Activated T-helper 1 cell treated with anti-CD3 and anti-CD28 coated beads, Interleukin-12 subunit alpha, Interleukin-12 subunit beta, Interleukin-2, Interleukin-4 antibody, amounts not matched to agents 30 ng/mL and 10 ng/mL and 1 ng/mL, durations not matched to agents 14 hours and 24 hours and 36 hours (primary cell): ENCODE data around the gene PFDN1. TPM values are rescaled to one million over a fixed set of nuclear protein-coding genes. Genes with fewer than 3 reads are reported as not detected.
A peak's percentile ranks its signal among the peaks of the same experiment; 100 is the strongest.

Experiments used
- DNase-seq: peaks from one replicate; pipeline ENCODE4 v3.0.0; 2021; ENCODE audit warnings: low spot score
- H3K27ac Mint-ChIP-seq: one replicate; pipeline ENCODE4 v1.8.0; 2021; ENCODE audit warnings: mild to moderate bottlenecking, mixed read lengths
- H3K27me3 Mint-ChIP-seq: one replicate; pipeline ENCODE4 v1.8.0; 2022; ENCODE audit warnings: mild to moderate bottlenecking, moderate library complexity, mixed read lengths; ENCODE audit not compliant: insufficient read depth
- H3K36me3 Mint-ChIP-seq: one replicate; pipeline ENCODE4 v1.8.0; 2021; ENCODE audit warnings: low read depth, mixed read lengths
- H3K4me1 Mint-ChIP-seq: one replicate; pipeline ENCODE4 v1.8.0; 2021; ENCODE audit warnings: low read depth, mixed read lengths
- H3K4me3 Mint-ChIP-seq: one replicate; pipeline ENCODE4 v1.8.0; 2021; ENCODE audit warnings: mild to moderate bottlenecking, moderate library complexity, mixed read lengths
- H3K9me3 Mint-ChIP-seq: one replicate; pipeline ENCODE4 v1.8.0; 2021; ENCODE audit warnings: mixed read lengths
- intact Hi-C: fragments of 100-400 bp; cut with micrococcal nuclease; formaldehyde crosslinking; loops from one replicate; pipeline ENCODE4 v1.15.1; 2024
- total RNA-seq: library from RNA; stranded (reverse); gene quantifications from 2 replicates; pipeline ENCODE4 v1.2.3, GENCODE V29; 2022

Gene PFDN1
- total RNA-seq, 1 donor from 2014 or later, result 60.6 TPM

DNA sequence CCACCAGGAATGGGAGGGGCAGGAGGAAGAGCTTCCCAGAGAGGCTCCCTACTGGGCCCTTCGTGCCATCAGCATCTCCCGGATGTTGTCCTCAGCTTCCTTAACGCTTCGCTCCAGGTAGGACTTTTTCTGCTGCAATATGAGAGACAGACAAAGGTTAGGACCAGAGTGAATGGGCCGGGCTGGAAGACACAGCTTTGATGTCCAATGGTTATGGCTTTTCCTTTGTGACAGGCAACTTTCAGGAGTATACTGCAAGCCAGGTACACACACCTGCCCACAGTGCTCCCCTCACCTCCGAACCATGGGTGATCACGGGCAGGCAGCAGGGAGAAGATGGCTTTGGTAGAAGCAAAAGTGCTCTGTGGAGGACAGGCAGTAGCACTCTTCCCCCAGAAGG, 57.0 kb downstream of the PFDN1 start:
- Mint-ChIP-seq H3K27me3 (no peaks in the 10 kb centered on the region), H3K4me3 (no peak overlapping the region), H3K4me1 (peaks cover 54% of the 10 kb centered on the region), H3K9me3 (no peaks in the 10 kb centered on the region), H3K27ac (peak overlapping the region; percentile 8), H3K36me3 (peaks cover 16% of the 10 kb centered on the region)
- no peak for DNase-seq
- intact Hi-C loops, result no loop called here

DNA sequence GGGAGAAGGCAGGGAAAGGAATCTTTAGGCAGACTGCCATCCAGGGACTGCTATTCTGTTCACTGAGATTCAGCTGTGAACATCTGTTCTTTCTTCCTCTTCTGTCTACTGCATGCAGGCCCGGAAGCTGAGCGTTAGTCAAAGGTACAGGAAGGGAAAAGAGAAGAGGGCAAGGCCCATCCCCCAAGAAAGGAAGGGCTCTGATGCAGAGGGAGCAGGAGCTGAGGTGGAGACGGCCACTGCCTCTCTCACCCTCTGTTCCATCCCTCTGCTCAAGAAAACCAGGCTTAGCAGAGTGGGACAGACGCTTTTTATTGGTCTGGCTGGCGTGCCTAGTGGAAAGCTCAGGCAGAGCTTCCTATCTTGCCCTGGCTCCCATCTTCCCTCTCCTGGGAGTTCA, 57.6 kb downstream of the PFDN1 start:
- H3K27me3 Mint-ChIP-seq, result no peaks in the 10 kb centered on the region
- peaks cover 14% of the 10 kb centered on the region for H3K36me3 Mint-ChIP-seq
- intact Hi-C loops, result no loop called here
- peaks cover 50% of the 10 kb centered on the region for H3K4me1 Mint-ChIP-seq
- no peak for DNase-seq
- H3K9me3 Mint-ChIP-seq, result no peaks in the 10 kb centered on the region
- H3K27ac Mint-ChIP-seq, result peak overlapping the region; percentile 42
- H3K4me3 Mint-ChIP-seq, result no peak overlapping the region

DNA sequence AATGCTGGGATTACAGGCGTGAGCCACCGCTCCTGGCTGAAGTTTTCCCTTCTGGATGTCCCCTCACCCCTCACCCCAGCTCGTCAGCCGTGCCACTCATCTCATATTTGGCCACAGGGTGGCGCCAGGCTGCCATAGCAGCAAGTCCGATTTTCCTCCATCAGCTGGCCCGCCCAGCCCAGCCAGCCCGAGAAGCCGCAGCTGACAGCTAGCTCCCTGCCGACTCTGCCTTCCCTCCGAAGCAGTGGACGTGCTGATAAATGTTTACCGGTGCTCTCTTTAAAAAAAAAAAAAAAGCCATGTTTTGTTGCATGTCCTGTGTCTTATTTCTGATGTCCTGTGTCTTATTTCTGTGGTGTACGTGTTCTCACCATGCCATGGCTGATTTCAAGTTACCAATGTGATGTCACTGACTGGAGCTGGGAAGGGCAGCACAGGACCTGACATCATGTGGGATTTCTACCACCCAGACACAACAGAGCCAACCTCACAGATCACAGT, 58.3 kb downstream of the PFDN1 start:
- Mint-ChIP-seq H3K9me3 (no peaks in the 10 kb centered on the region), H3K27me3 (no peaks in the 10 kb centered on the region), H3K4me1 (peaks cover 42% of the 10 kb centered on the region), H3K4me3 (peak overlapping the region; percentile 38), H3K27ac (no peak overlapping the region), H3K36me3 (peaks cover 10% of the 10 kb centered on the region)
- intact Hi-C loops, result loop anchor here (1.0 kb wide), 4 partner anchors 59 to 476 kb away; partner anchors contain the start of gene PFDN1
- peak; percentile 72 for DNase-seq

DNA sequence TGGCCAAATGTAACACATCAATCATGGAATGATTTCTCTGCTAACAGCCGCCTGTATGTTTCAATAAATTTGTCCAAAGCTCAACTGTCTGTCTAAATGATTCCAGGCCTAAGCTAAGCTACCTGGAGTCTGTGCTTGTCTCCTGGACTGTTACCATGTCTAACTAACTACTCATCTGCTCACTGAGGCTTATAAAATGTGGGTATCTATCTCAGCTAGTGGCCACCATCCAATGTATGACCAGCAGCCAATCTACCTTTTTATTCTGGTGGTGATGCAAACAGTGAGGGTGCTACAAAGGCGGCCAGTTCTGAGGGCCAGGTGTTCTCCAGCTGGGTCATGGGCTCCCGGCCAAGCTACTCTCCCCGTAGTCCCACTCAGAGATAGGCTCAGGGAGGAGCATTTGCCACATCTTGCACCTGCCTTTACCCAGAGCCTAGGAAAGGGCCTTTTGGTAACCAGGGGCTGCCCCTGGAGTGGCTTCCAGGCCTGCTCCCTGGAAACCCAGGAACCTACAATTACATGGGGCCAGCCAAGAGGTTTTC, 59.1 kb downstream of the PFDN1 start:
- no peaks in the 10 kb centered on the region for H3K27me3 Mint-ChIP-seq
- H3K36me3 Mint-ChIP-seq, result peaks cover 10% of the 10 kb centered on the region
- no peak for DNase-seq
- no peak overlapping the region for H3K4me3 Mint-ChIP-seq
- H3K9me3 Mint-ChIP-seq, result no peaks in the 10 kb centered on the region
- H3K27ac Mint-ChIP-seq, result no peak overlapping the region
- peaks cover 34% of the 10 kb centered on the region for H3K4me1 Mint-ChIP-seq
- intact Hi-C loops, result loop anchor here (1.0 kb wide), 4 partner anchors 60 to 477 kb away; partner anchors contain the start of gene PFDN1

DNA sequence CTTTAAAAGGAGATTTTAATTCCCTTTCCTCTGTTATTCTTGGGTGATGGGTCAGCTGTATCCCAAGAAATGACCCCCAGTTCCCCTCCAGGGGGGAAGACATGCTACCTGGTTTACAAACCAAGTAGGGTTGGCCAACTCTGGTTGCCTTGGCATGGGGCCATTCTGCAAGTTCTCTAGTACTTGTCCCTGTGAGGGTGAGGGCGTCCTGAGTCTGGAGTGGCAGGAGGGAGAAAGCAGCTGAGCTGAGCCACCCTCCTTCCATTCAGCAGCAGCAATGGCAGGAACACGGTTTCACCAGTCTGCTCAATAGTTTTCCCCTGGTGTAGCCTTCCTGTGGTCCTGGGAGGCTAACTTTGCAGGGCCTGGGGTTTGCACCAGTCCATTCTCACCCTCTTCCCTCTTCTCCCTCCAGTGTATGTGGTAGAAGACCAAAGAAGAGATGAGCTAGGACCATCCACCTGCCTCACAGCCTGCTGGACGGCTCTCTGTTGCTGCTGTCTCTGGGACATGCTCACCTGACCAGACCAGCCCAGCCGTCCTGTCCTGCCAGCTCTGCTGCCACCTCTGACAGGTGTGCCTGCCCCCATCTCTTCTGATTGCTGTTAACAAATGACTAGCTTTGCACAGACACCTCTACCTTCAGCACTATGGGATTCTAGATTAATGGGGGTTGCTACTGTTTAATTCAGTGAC, 59.9 kb downstream of the PFDN1 start:
- Mint-ChIP-seq H3K27ac (no peak overlapping the region), H3K36me3 (peaks cover 8% of the 10 kb centered on the region), H3K4me3 (no peak overlapping the region), H3K4me1 (peaks cover 33% of the 10 kb centered on the region), H3K9me3 (no peaks in the 10 kb centered on the region), H3K27me3 (no peaks in the 10 kb centered on the region)
- no peak for DNase-seq
- intact Hi-C loops, result no loop called here

DNA sequence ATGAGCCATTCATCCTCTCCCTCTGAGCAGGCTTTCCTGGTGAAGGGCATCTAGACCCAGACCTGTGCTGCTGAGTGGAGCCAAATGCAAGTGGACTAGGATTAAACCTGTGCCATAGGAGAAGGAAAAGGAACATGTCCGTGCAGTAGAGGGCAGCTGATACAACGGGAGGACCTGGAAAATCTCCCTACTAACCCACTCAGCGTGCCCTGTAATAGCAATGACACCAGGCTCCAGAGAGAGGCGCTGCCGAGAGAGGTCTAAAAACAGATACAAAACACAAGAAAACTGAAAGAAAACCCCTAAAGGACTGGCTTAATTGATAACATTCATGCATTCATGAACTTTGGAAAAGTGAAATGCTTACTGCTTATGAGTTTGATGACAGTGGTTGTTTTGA, 60.8 kb downstream of the PFDN1 start:
- no peak for DNase-seq
- H3K4me3 Mint-ChIP-seq, result no peak overlapping the region
- intact Hi-C loops, result no loop called here

DNA sequence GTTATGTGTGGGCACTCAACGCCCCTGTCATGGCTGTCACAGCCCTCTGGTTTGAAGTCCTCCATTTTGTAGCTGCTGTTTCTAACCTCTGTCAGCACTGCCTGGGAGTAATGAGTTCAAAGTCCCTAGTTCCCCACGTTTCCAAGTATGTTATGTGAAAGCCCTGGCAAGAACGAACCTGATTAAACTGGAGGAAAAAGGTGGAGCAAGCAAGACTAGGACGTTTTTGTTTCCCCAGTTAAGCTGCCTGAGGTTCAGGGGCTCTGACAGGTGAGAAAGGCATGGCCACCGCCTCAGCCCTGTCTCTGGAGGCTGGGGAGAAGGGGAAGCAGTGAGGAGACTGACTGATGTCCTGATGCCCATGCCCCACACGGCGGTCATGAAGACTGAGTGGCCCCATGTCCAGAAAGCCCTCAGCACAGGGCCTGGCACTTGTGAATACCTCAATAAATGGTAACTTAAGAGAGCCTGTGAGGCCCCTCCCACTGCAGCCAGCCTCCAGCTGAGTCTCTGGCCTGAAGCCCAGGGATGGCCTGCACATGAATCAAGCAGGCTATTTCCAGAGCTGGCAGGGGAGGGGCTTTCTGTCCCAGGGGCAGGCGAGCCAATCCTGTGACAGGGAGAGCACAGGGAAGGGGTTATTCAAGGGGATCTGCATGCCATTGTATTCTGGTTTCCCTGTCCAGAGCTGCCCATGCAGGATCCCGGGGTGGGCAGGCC, 61.8 kb downstream of the PFDN1 start:
- Mint-ChIP-seq H3K27ac (no peak overlapping the region), H3K9me3 (no peaks in the 10 kb centered on the region), H3K4me3 (no peak overlapping the region), H3K27me3 (no peaks in the 10 kb centered on the region), H3K4me1 (peaks cover 19% of the 10 kb centered on the region), H3K36me3 (peaks cover 8% of the 10 kb centered on the region)
- intact Hi-C loops, result loop anchor here (1.0 kb wide), 2 partner anchors 110 to 116 kb away; no protein-coding TSS in a partner anchor
- no peak for DNase-seq

More for the DNA sequence above, 60.8 kb downstream of the PFDN1 start:
- H3K27ac Mint-ChIP-seq, result no peak overlapping the region
- H3K27me3 Mint-ChIP-seq, result no peaks in the 10 kb centered on the region
- no peaks in the 10 kb centered on the region for H3K9me3 Mint-ChIP-seq
- H3K4me1 Mint-ChIP-seq, result peaks cover 29% of the 10 kb centered on the region
- peaks cover 8% of the 10 kb centered on the region for H3K36me3 Mint-ChIP-seq

DNA sequence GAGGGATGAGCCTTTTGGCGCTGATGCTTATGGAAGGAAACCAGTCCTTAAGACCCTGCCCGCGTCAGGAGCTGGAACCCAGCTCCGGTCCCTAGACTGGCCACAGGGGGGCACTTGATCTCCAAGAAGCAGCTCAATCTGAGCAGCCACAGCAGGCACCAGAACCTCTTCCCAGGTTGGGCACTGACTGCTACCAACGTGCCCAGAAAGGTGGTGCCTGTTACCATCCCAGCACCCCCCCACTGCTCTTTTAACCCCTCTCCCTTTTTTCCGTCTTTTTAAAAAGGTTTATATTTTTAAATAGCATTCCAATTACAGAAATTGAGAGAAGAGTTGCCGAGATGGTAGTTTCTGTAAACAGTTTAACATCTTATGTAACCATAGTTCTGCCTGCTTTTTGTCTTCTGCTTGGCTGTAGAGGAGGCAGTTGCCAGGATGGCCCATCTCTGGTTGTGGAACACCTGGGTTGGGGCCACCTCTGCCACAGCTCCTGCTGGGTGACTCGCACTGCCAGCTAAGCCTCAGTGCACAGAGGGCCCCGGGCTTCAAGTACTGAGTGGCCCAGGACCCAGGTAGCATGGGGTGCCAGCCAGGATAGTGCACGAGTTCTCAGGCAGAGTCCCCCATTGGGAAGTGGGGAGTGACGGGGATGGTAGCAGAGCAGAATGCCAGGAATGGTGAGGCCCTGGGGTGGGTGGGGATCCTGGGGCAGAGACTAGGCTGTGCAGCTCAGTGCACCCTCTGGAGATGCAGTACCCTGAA, 62.8 kb downstream of the PFDN1 start:
- Mint-ChIP-seq H3K27ac (no peak overlapping the region), H3K4me1 (peaks cover 9% of the 10 kb centered on the region), H3K36me3 (peaks cover 3% of the 10 kb centered on the region), H3K9me3 (no peaks in the 10 kb centered on the region), H3K27me3 (no peaks in the 10 kb centered on the region), H3K4me3 (no peak overlapping the region)
- peak; percentile 41 for DNase-seq
- intact Hi-C loops, result loop anchor here (1.0 kb wide), 2 partner anchors 111 to 117 kb away; no protein-coding TSS in a partner anchor

DNA sequence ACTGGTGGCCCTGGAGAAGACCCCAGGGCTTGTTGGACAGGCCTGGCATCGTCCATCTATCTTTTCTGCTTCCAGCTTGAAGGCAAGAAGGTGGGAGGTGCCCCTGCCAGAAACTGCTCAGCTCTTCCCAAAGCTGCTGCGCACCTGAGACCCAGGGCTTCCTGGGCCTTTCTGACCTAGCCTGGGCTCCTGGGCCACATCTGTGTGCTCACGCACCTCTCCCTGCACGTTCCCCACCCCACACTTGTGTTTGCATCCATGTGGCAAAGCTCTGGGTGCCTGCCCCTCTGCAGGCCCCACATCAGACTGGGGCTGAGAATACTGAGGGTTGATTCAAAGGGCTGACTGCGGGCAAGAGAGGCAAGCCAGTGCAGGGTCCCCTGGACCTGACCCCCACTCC, 63.4 kb downstream of the PFDN1 start:
- H3K9me3 Mint-ChIP-seq, result no peaks in the 10 kb centered on the region
- H3K4me1 Mint-ChIP-seq, result peaks cover 2% of the 10 kb centered on the region
- DNase-seq, result no peak
- H3K27me3 Mint-ChIP-seq, result no peaks in the 10 kb centered on the region
- no peak overlapping the region for H3K27ac Mint-ChIP-seq
- intact Hi-C loops, result no loop called here
- peaks cover 2% of the 10 kb centered on the region for H3K36me3 Mint-ChIP-seq
- no peak overlapping the region for H3K4me3 Mint-ChIP-seq

DNA sequence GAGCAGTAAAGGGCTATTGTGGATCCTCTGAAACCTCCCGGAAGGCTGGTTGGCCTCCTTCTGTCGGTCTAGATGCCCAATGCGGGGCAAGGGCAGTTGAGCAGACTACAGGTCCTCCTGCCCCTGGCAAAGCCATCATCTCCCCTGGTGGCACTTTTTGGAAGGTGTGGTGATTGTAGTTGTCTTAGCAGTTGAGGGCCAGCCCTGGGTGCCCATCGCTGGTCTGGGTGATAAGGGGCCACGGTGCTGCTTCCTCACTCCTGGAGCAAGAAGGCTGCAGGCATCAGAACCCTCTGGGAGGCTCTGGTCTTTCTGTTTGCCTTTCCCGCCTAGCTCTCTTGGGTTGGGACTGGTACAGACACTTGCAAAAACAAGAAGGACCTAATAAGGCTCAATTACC, 64.1 kb downstream of the PFDN1 start:
- H3K4me1 Mint-ChIP-seq, result no peaks in the 10 kb centered on the region
- H3K27me3 Mint-ChIP-seq, result no peaks in the 10 kb centered on the region
- intact Hi-C loops, result no loop called here
- no peak overlapping the region for H3K4me3 Mint-ChIP-seq
- no peaks in the 10 kb centered on the region for H3K36me3 Mint-ChIP-seq
- H3K27ac Mint-ChIP-seq, result no peak overlapping the region
- DNase-seq, result no peak
- H3K9me3 Mint-ChIP-seq, result no peaks in the 10 kb centered on the region

DNA sequence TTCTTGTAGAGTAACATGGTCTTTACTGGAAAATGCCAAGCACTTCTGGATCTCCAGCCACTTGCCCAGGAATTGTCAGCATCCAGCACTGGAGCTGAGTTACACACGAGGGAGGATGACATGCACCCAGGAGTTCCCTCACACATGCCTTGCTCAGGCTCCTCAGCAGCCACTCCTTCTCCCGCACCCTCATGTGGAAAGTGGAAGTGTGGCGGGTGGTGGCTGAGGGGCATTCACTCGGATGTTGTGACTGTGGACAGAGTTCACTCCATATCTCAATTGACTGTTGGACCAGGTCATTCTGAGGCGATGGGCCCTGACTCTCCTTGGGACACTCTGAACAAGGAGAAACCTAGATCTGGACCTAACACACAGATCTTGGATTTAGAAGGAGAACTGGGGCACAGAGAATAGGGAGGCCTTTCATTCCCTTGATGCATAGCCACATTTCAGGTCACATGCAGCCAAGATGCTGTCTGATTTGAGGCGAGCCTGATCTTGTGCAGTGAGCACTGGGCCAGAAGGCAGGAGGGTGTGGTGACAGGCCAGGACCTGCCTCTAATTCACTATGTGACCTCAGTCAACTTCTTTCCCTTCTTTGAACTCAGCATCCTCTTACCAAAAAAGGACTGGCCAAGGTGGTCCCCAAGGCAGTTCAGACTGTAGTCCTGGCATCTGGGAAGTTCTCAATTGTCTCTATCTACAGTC, 65.9 kb downstream of the PFDN1 start:
- H3K9me3 Mint-ChIP-seq, result no peaks in the 10 kb centered on the region
- peaks cover 2% of the 10 kb centered on the region for H3K27me3 Mint-ChIP-seq

More for the DNA sequence above, 65.9 kb downstream of the PFDN1 start:
- no peaks in the 10 kb centered on the region for H3K36me3 Mint-ChIP-seq
- no peaks in the 10 kb centered on the region for H3K4me1 Mint-ChIP-seq
- H3K4me3 Mint-ChIP-seq, result no peak overlapping the region
- intact Hi-C loops, result no loop called here
- no peak overlapping the region for H3K27ac Mint-ChIP-seq
- no peak for DNase-seq
